ENCODE measurements around the gene IKBIP.
"Not testable (repeated sequence)": the region's sequence is repeated elsewhere in the genome, so short reads cannot be mapped to it uniquely, and the experiment has no call there.

Gene IKBIP

DNA sequence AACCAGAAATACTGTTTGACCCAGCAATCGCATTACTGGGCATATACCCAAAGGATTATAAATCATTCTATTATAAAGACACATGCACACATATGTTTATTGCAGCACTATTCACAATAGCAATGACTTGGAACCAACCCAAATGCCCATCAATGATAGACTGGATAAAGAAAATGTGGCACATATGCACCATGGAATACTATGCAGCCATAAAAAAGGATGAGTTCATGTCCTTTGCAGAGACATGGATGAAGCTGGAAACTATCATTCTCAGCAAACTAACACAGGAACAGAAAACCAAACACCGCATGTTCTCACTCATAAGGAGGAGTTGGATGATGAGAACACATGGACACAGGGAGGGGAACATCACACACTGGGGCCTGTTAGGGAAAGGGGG is 67.8 kb downstream of the IKBIP start:
- not testable (repeated sequence) for DNase-seq (ENCODE audit: low spot score)

DNA sequence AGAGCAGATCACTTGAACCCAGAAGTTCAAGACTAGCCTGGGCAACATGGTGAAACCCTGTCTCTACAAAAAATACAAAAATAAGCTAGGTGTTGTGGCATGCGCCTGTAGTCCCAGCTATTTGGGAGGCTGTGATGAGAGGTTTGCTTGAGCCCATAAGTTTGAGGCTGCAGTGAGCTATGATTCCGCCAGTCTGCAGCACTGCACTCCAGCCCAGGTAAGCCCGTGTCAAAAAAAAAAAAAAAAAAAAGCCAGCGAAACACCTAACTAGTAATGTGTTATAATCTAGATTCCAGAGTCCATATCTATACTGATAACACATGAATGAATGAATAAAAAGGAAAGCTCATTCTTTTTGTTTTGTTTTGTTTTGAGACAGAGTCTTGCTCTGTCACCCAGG is 69.6 kb downstream of the IKBIP start:
- DNase-seq (ENCODE audit: low spot score): no peak
